SK-N-SH (cell line): ENCODE data around the gene LCP2.

ENCODE experiments used
- CHD2 ChIP-seq: fragments of 150-350 bp; IDR thresholded peaks from 2 replicates; pipeline ENCODE4 v1.6.1; 2018; ENCODE audit warnings: low read length; ENCODE audit not compliant: partially characterized antibody
- CTCF ChIP-seq: fragments of 200-600 bp; sonication (generic); IDR thresholded peaks from 2 replicates; pipeline ENCODE4 v1.6.1; 2017; ENCODE audit warnings: antibody characterized with exemption, mild to moderate bottlenecking, moderate library complexity
- EP300 ChIP-seq, 2 experiments: IDR thresholded peaks; 2 replicates each; pipeline versions ENCODE4 v1.4.0 to v1.6.1; 2012; ENCODE audit warnings: borderline replicate concordance in 1 of 2, low read depth in 1 of 2, low read length in 1 of 2
- FOSL2 ChIP-seq: IDR thresholded peaks from 2 replicates; pipeline ENCODE4 v1.4.0; 2012; ENCODE audit warnings: low read depth, mild to moderate bottlenecking, moderate library complexity, borderline replicate concordance
- FOXJ3 ChIP-seq: sonication (generic); formaldehyde crosslinking; IDR thresholded peaks from 2 replicates; pipeline ENCODE4 v1.5.1; 2020; ENCODE audit warnings: mild to moderate bottlenecking, missing genetic modification reagents
- GABPA ChIP-seq: IDR thresholded peaks from 2 replicates; pipeline ENCODE4 v1.4.0; 2012; ENCODE audit warnings: low read depth, mild to moderate bottlenecking
- POLR2AphosphoS5 ChIP-seq: IDR thresholded peaks from 2 replicates; pipeline ENCODE4 v1.6.1; 2012; ENCODE audit warnings: low read depth, low read length
- RCOR1 ChIP-seq: fragments of 150-350 bp; IDR thresholded peaks from 2 replicates; pipeline ENCODE4 v1.6.1; 2017; ENCODE audit warnings: antibody characterized with exemption, low read length
- REST ChIP-seq: IDR thresholded peaks from 2 replicates; pipeline ENCODE4 v1.6.1; 2012; ENCODE audit warnings: mild to moderate bottlenecking, low read depth, low read length, moderate library complexity
- RXRA ChIP-seq: IDR thresholded peaks from 2 replicates; pipeline ENCODE4 v1.4.0; 2012; ENCODE audit warnings: low read depth, mild to moderate bottlenecking, borderline replicate concordance
- TAF1 ChIP-seq: IDR thresholded peaks from 2 replicates; pipeline ENCODE4 v1.6.1; 2012; ENCODE audit warnings: low read depth, mild to moderate bottlenecking, low read length, moderate library complexity, borderline replicate concordance
- ZBTB33 ChIP-seq: IDR thresholded peaks from 2 replicates; pipeline ENCODE4 v1.4.0; 2012; ENCODE audit warnings: low read depth, borderline replicate concordance

GRCh38 chr5:170314541-170315095 lies 17.0 kb upstream of the LCP2 start:
- TF ChIP-seq GABPA (no peak), FOXJ3 (CRISPR knock-in tag) (no peak), CHD2 (no peak), POLR2AphosphoS5 (no peak), REST (no peak), CTCF (no peak), RCOR1 (no peak), RXRA (no peak), ZBTB33 (no peak), TAF1 (no peak), FOSL2 (no peak), EP300 (IDR thresholded peaks at IDR 0.05; ENCODE audit: borderline replicate concordance in 1 of 2, low read depth in 1 of 2, low read length in 1 of 2) (no peak)
